ENCODE data around the gene PAX5. TPM values are rescaled to one million over a fixed set of nuclear protein-coding genes. Genes with fewer than 3 reads are reported as not detected.
A peak's percentile ranks its signal among the peaks of the same experiment; 100 is the strongest.

Gene PAX5
- total and polyA plus RNA-seq, 2 of the 13 experiments (the other 11 are each of a cell fraction or from before 2014, with no cell fraction given): not detected

DNA sequence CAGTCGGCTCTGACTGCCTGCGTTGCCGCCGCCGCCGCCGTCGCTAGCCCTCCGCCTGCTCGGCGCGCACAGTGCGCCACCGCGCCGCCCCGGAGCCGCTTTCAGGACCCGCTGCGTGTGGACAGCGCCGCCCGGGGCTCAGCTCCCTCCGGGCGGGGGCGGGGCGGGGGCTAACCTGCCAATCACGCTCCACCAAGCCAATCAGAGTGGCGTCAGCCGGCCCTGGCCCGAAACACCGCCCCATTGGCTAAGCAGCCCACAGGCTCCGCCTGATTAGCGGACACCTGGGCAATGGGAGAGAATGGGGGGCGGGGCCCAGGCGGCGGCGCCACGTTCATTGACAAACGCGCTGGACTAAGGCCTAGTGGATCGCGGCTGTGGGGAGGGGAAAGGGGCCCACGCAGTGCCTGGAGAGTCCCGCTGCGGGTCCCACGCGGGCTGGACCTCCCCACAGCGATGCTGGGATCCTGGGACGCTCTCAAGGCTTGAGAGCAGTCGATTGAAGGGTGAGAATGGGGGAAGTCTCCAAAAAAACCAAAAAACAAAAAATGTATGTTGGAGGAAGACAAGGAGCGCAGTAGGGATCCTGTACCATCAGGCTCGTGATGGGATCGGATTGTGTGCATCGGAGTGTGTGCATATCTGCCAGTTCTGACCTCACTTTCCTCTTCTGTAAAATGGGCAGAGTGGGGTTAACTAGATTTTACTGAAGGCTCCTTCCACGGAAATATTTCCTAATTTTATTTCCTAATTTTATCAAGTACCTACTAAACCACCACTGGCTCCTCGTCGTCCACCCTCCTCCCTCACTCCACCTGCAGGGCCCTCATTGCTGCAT lies 6.3 kb downstream of the PAX5 start (continued):
- TF ChIP-seq HES4 (CRISPR knock-in tag; IDR thresholded peaks at IDR 0.05; ENCODE audit: borderline replicate concordance) (peak; percentile 99), ZMYM2 (CRISPR knock-in tag; IDR thresholded peaks at IDR 0.05) (no peak), SMAD9 (CRISPR knock-in tag; IDR thresholded peaks at IDR 0.05) (no peak), ETV6 (CRISPR knock-in tag; conservative IDR thresholded peaks at IDR 0.05) (peak; percentile 98), WIZ (CRISPR knock-in tag; IDR thresholded peaks at IDR 0.05) (peak; percentile 99), MAFF (IDR thresholded peaks at IDR 0.05; ENCODE audit: low read depth, low read length) (no peak), ZNF496 (CRISPR knock-in tag; IDR thresholded peaks at IDR 0.05; ENCODE audit: insufficient replicate concordance) (no peak), ZMYM4 (CRISPR knock-in tag; IDR thresholded peaks at IDR 0.05) (peak; percentile 92), MIER3 (CRISPR knock-in tag; IDR thresholded peaks at IDR 0.05; ENCODE audit: borderline replicate concordance) (peak; percentile 81; the same call in 1 of the 2 replicates), ZFX (CRISPR knock-in tag; IDR thresholded peaks at IDR 0.05; ENCODE audit: low read depth) (0 out of 2 replicates have a peak, but pooled peaks have one; percentile 26), ZNF124 (CRISPR knock-in tag; IDR thresholded peaks at IDR 0.05) (peak; percentile 86; the same call in 1 of the 2 replicates), BHLHE40 (IDR thresholded peaks at IDR 0.05; ENCODE audit: low read length) (no peak), ZNF547 (CRISPR knock-in tag; IDR thresholded peaks at IDR 0.05) (peak; percentile 98), ZNF598 (CRISPR knock-in tag; IDR thresholded peaks at IDR 0.05; ENCODE audit: borderline replicate concordance) (peak; percentile 69; the same call in 1 of the 2 replicates), ZNF234 (CRISPR knock-in tag; conservative IDR thresholded peaks at IDR 0.05) (peak; percentile 68; the same call in 1 of the 2 replicates), SNAI1 (CRISPR knock-in tag; IDR thresholded peaks at IDR 0.05; ENCODE audit: borderline replicate concordance) (no peak), ZBTB38 (CRISPR knock-in tag; IDR thresholded peaks at IDR 0.05) (peak; percentile 92)
- TF ChIP-seq, protein P1, sequence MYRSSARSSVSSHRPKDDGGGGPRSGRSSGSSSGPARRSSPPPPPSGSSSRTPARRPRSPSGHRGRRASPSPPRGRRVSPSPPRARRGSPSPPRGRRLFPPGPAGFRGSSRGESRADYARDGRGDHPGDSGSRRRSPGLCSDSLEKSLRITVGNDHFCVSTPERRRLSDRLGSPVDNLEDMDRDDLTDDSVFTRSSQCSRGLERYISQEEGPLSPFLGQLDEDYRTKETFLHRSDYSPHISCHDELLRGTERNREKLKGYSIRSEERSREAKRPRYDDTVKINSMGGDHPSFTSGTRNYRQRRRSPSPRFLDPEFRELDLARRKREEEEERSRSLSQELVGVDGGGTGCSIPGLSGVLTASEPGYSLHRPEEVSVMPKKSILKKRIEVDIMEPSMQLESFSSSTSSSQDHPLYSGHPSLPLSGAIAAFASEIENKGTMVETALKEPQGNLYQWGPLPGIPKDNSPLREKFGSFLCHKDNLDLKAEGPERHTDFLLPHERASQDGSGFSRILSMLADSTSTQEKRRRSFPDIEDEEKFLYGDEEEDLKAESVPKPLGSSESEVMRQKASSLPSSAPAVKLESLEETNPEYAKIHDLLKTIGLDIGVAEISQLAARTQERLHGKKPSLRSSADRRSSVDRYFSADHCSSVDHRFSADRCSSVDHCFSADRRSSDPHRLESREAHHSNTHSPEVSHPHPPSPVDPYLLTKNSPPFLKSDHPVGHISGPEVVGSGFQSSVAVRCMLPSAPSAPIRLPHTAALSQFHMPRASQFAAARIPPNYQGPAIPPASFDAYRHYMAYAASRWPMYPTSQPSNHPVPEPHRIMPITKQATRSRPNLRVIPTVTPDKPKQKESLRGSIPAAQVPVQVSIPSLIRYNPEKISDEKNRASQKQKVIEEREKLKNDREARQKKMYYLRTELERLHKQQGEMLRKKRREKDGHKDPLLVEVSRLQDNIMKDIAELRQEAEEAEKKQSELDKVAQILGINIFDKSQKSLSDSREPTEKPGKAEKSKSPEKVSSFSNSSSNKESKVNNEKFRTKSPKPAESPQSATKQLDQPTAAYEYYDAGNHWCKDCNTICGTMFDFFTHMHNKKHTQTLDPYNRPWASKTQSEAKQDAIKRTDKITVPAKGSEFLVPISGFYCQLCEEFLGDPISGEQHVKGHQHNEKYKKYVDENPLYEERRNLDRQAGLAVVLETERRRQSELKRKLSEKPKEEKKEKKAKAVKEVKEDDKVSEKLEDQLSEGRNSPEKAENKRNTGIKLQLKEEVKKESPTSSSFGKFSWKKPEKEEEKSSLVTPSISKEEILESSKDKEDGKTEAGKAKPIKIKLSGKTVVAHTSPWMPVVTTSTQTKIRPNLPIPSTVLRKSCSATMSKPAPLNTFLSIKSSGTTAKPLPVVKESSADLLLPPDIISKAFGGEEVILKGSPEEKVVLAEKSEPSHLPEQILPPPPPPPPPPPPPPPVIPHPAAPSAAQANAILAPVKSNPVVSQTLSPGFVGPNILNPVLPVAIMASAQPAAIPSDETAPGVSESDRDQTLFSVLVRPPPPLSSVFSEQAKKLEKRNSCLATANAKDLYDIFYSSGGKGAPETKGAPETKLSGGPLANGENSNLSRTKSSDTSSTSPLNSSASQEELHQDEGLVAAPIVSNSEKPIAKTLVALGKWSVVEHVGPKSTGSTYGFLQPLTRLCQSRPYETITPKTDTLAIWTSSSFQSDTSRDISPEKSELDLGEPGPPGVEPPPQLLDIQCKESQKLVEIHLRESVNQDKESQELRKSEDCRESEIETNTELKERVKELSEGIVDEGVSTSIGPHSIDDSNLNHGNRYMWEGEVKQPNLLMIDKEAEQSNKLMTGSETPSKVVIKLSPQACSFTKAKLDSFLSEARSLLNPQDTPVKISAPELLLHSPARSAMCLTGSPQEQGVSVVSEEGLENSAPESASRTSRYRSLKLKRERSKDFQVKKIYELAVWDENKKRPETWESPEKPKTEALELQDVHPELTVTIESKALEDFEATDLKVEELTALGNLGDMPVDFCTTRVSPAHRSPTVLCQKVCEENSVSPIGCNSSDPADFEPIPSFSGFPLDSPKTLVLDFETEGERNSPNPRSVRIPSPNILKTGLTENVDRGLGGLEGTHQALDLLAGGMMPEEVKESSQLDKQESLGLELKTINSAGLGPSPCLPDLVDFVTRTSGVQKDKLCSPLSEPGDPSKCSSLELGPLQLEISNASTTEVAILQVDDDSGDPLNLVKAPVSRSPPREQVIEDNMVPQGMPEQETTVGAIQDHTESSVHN (CRISPR knock-in tag; IDR thresholded peaks at IDR 0.05): no peak
- TF ChIP-seq, protein P2, sequence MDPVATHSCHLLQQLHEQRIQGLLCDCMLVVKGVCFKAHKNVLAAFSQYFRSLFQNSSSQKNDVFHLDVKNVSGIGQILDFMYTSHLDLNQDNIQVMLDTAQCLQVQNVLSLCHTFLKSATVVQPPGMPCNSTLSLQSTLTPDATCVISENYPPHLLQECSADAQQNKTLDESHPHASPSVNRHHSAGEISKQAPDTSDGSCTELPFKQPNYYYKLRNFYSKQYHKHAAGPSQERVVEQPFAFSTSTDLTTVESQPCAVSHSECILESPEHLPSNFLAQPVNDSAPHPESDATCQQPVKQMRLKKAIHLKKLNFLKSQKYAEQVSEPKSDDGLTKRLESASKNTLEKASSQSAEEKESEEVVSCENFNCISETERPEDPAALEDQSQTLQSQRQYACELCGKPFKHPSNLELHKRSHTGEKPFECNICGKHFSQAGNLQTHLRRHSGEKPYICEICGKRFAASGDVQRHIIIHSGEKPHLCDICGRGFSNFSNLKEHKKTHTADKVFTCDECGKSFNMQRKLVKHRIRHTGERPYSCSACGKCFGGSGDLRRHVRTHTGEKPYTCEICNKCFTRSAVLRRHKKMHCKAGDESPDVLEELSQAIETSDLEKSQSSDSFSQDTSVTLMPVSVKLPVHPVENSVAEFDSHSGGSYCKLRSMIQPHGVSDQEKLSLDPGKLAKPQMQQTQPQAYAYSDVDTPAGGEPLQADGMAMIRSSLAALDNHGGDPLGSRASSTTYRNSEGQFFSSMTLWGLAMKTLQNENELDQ (CRISPR knock-in tag; IDR thresholded peaks at IDR 0.05; ENCODE audit: borderline replicate concordance): peak; percentile 95

Data from HepG2 (cell line).